ENCODE results near the gene RHEBL1. TPM values are rescaled to one million over a fixed set of nuclear protein-coding genes. Genes with fewer than 3 reads are reported as not detected.

The RHEBL1 gene
- total RNA-seq, 2 experiments from 2014 or later = 5.1 to 6.0 TPM

GRCh38 chr12:49092816-49093406, 23.1 kb upstream of the RHEBL1 start:
- peaks cover 61 to 67% of the 10 kb centered on the region in 2 experiments for H3K27me3 ChIP-seq (ENCODE audit: control insufficient read depth in 1 of 2, insufficient read depth in 2 of 2, low read length in 2 of 2)
- H3K4me3 ChIP-seq (ENCODE audit: low read length) = no peak overlapping the region
- Mint-ChIP-seq H3K4me3 (no peak overlapping the region), H3K9me3 (no peaks in the 10 kb centered on the region), H3K36me3 (ENCODE audit: low read depth) (peaks cover 12% of the 10 kb centered on the region), H3K27me3 (peaks cover 79% of the 10 kb centered on the region), H3K27ac (no peak overlapping the region), H3K4me1 (ENCODE audit: low read depth) (peaks cover 70% of the 10 kb centered on the region)
- intact Hi-C loops (cut with DNase I, micrococcal nuclease) = loop anchor here in 1 of 2 experiments (2.0 kb wide), 1 partner anchor 96 kb away; no protein-coding TSS in a partner anchor
- POLR2A ChIA-PET = interaction anchor here (1.2 to 5.1 kb wide), 7 partner anchors 15 to 96 kb away, joined by 3 to 42 read pairs (median 10); partner anchors contain the start of genes LMBR1L, RHEBL1, TUBA1A and TUBA1B
- peaks cover 11% of the 10 kb centered on the region for H3K36me3 ChIP-seq (ENCODE audit: insufficient read depth, low read length)
- ATAC-seq (ENCODE audit: poor library complexity) (no peak), DNase-seq (no peak)
- peaks cover 0 to 19% of the 10 kb centered on the region in 2 experiments for H3K9me3 ChIP-seq (ENCODE audit: control insufficient read depth in 1 of 2, insufficient read depth in 1 of 2, low read length in 2 of 2)
- no peak overlapping the region for H3K27ac ChIP-seq (ENCODE audit: low read depth in 1 of 2, low read length in 2 of 2)
- CTCF ChIA-PET = interaction anchor here (0.6 to 3.1 kb wide), 20 partner anchors 7 to 240 kb away, joined by 3 to 29 read pairs (median 4); partner anchors contain the start of genes DDX23, LMBR1L, RHEBL1 and TUBA1B
- peaks cover 63% of the 10 kb centered on the region for H3K4me1 ChIP-seq (ENCODE audit: insufficient read depth, low read length)
- no peak for TF ChIP-seq CTCF (IDR thresholded peaks at IDR 0.05)

DNA sequence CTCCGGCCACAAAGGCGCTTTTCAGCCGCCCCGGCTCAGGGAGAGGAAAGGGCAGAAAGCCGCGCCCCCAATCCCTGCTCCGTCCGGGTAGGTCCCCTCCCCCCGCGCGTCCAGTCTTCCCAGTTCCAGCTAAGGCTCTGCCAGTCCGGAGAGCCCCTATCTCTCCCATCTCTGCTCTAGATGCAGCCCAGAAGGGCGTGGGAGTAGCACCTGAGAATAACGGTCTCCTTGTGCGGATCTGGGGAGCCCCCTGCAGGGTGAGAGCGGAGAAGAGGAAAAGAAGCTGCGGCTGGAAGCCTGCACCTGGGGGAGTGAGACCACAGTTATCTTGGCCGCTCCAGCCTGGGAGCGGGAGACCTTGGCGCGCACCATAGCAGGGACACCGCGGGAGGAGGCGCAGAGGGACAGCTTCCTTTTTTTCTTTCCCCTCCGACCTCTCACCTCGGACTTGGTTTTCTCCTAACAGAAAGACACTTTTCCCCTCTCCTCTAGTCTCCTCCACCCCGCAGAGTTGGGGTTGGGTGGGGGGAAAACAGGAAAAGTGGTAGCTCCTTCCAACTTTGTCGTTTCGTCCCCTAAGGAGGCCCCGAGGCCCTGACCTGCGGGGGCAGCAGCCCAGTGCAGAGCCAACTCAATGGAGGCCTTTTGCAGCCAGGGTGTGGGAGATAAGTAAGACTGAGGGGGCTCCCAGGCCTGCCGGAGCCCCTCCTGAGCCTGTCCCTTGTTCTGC, 22.5 kb upstream of the RHEBL1 start:
- Mint-ChIP-seq H3K36me3 (ENCODE audit: low read depth) (peaks cover 6% of the 10 kb centered on the region), H3K27ac (no peak overlapping the region), H3K4me3 (peak overlapping the region; percentile 54), H3K4me1 (ENCODE audit: low read depth) (peaks cover 75% of the 10 kb centered on the region), H3K9me3 (no peaks in the 10 kb centered on the region), H3K27me3 (peaks cover 79% of the 10 kb centered on the region)
- intact Hi-C loops (cut with DNase I, micrococcal nuclease) = loop anchor here in 1 of 2 experiments (2.0 kb wide), 1 partner anchor 95 kb away; no protein-coding TSS in a partner anchor
- ATAC-seq (ENCODE audit: poor library complexity) = peak; percentile 53
- peak; percentile 37 to 77 (median 54) for DNase-seq
- Histone ChIP-seq H3K27me3 (ENCODE audit: control insufficient read depth in 1 of 2, insufficient read depth in 2 of 2, low read length in 2 of 2) (peaks cover 61 to 67% of the 10 kb centered on the region in 2 experiments), H3K9me3 (ENCODE audit: control insufficient read depth in 1 of 2, insufficient read depth in 1 of 2, low read length in 2 of 2) (peaks cover 0 to 19% of the 10 kb centered on the region in 2 experiments), H3K4me3 (ENCODE audit: low read length) (no peak overlapping the region), H3K27ac (ENCODE audit: low read depth in 1 of 2, low read length in 2 of 2) (no peak overlapping the region), H3K36me3 (ENCODE audit: insufficient read depth, low read length) (peaks cover 5% of the 10 kb centered on the region), H3K4me1 (ENCODE audit: insufficient read depth, low read length) (peaks cover 70% of the 10 kb centered on the region)
- ChIA-PET CTCF (interaction anchor here (0.6 to 3.1 kb wide), 20 partner anchors 8 to 240 kb away, joined by 3 to 29 read pairs (median 4); partner anchors contain the start of genes DDX23, LMBR1L, RHEBL1 and TUBA1B), POLR2A (interaction anchor here (1.0 to 5.1 kb wide), 6 partner anchors 8 to 240 kb away, joined by 3 to 42 read pairs (median 8); partner anchors contain the start of genes DDX23, LMBR1L, TUBA1A and TUBA1B)
- TF ChIP-seq CTCF (IDR thresholded peaks at IDR 0.05) = peak; percentile 63

- Histone ChIP-seq H3K36me3 (ENCODE audit: insufficient read depth, low read length) (peaks cover under 1% of the 10 kb centered on the region), H3K4me1 (ENCODE audit: insufficient read depth, low read length) (peaks cover 70% of the 10 kb centered on the region), H3K27me3 (ENCODE audit: control insufficient read depth in 1 of 2, insufficient read depth in 2 of 2, low read length in 2 of 2) (peaks cover 61 to 67% of the 10 kb centered on the region in 2 experiments), H3K27ac (ENCODE audit: low read depth in 1 of 2, low read length in 2 of 2) (no peak overlapping the region), H3K9me3 (ENCODE audit: control insufficient read depth in 1 of 2, insufficient read depth in 1 of 2, low read length in 2 of 2) (peaks cover 0 to 19% of the 10 kb centered on the region in 2 experiments), H3K4me3 (ENCODE audit: low read length) (no peak overlapping the region)
- peak overlapping the region; percentile 54 for H3K4me3 Mint-ChIP-seq
- CTCF ChIA-PET = interaction anchor here (1.0 to 3.1 kb wide), 13 partner anchors 17 to 239 kb away, joined by 3 to 29 read pairs (median 4); partner anchors contain the start of genes DDX23, LMBR1L, RHEBL1 and TUBA1B
- H3K4me1 Mint-ChIP-seq (ENCODE audit: low read depth) = peaks cover 75% of the 10 kb centered on the region
- no peak overlapping the region for H3K27ac Mint-ChIP-seq
- DNase-seq = no peak
- intact Hi-C loops (cut with DNase I, micrococcal nuclease) = loop anchor here in 1 of 2 experiments (2.0 kb wide), 1 partner anchor 95 kb away; no protein-coding TSS in a partner anchor
- H3K9me3 Mint-ChIP-seq = no peaks in the 10 kb centered on the region
- POLR2A ChIA-PET = interaction anchor here (1.0 to 5.1 kb wide), 6 partner anchors 8 to 240 kb away, joined by 3 to 42 read pairs (median 8); partner anchors contain the start of genes DDX23, LMBR1L, TUBA1A and TUBA1B
- peaks cover 5% of the 10 kb centered on the region for H3K36me3 Mint-ChIP-seq (ENCODE audit: low read depth)
- peaks cover 79% of the 10 kb centered on the region for H3K27me3 Mint-ChIP-seq
- no peak for TF ChIP-seq CTCF (IDR thresholded peaks at IDR 0.05)
- no peak for ATAC-seq (ENCODE audit: poor library complexity)
These were observed 22.0 kb upstream of the RHEBL1 start for GRCh38 chr12:49091836-49092085.
